NOMO-1 (cell line): ENCODE results near the gene CCDC74B.
"Not testable (repeated sequence)": the region's sequence is repeated elsewhere in the genome, so short reads cannot be mapped to it uniquely, and the experiment has no call there.

Experiments used
- DNase-seq, 2 experiments: peaks; one replicate each; lab custom pipeline; 2025; ENCODE audit not compliant: unreplicated experiment in 2 of 2; lab: John Stamatoyannopoulos, UW

Gene CCDC74B

GRCh38 chr2:130151145-130151512 is 6.2 kb upstream of the CCDC74B start:
- not testable (repeated sequence) for DNase-seq

DNA sequence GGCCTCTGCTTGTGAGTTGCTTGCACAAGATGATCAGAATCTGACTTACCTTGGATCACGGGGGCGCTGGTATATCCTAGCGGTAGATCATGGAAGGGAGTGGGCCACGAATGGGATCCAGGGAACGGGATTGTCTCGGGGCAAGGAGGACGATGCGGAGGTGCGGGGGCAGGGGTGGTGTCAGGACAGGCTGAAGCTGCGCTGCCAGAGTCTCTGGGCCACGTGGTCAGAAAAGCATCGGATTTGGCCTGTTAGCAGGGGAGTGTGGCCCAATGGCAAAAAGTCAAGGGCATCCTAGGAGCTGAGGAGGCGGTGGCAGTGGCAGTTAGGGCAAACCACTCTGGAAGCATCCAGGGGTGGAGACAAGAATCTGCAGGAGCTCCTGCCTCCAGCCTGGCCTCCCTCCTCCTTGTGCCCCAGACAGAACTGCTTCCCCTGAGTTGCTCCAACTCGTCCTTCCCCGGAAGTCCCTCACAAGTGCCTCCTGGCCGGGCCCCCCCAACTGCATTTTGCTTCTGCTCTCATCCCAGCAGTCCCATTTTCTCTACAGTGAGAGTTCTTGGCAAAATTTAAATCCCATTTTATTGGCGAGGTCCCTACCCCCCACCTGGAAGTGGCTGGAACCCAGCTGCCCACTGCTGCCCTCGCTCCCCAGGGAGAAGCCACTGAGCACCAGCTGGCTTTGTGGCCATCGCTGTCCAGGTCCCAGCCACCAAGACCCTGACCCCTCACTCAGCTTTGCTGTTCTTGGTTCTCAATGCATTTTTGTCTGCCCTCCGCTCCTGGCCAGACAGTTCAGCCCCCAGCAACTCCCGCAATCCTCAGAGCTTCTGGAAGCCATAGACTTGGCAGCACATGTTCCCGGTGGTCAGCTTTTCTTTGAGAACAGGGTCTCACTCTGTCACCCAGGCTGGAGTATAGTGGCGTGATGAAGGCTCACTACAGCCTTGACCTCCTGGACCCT is 5.6 kb upstream of the CCDC74B start:
- no peak for DNase-seq

- DNase-seq: not testable (repeated sequence)
These were observed 3.6 kb upstream of the CCDC74B start for GRCh38 chr2:130148515-130148914.

DNA sequence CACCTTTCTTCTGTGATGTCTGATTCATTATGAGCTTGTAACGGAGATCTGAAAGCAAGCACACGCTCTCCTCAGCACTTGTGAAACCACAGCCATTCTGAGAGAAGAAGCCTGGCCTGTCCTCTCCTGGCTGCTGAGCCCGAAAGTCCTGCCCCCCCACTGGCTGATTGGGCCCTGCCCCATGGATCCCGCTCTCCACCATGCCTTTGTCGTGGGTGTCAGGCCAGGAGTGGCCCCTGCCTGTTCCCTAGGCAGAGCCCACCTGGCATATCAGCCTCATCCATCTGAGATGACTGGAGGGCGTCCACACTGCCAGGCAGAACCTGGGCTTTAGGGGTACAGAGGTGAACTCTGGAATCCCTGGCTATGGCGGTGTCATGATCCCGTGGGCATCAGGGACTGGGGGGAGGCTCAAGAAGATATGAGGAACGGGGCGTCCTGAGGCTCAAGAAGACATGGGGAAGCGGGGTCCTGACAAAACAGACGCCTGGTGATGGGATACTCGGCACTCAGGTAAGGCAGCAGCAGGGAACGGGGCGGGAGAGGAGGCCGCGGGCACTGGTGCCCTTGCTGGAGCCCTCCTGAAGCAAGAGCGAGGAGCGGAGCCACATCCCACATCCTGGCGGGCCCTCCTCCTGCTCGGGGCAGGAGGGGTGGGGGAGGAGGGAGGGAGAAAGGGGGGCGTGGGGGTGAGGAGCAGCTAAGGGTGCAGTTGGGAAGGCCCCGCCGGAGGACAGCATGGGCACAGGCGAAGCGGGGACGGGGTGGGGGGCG is 1.5 kb downstream of the CCDC74B start:
- DNase-seq: not testable (repeated sequence)

DNA sequence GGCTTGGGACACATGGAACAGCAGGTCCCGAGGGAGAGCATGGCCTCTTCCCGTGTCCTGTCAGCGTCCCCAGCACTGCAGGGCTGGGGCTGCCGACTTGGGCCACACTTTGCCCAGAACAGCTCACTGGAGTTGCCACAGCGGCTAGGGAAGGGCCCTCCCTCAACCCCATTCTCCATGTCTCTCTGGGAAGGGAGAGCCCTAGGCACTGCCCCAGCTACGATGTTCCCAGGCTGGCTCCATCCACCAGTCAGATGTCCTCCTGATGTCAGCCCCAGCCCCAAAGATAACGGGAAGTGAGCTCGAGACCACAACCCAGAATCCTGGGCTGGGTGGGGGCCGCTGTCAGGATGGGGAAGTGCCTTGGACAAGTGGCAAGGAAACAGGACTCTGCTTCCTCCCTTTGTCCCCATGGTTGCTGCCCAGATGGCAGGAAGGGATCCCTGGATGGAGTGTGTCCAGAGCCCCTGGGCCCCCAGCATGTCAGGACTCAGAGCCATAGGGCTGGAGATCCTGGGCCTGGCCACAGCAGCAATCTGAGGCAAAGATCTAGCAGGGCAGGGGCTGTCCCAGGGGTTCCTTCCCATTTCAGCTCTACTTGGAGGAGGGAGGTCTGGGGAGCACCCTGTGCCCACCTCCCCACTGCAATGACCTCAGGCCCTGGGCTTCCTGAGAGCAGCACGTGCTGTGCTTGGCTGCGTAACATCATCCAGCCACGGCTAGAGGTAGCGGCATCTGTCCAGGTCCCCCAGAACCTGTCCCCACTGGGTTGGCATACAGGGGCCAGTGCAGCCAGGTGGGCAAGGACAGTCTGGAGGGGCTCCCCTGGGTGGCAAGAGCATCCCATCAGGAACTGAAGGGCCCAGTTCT is 2.3 kb downstream of the CCDC74B start:
- DNase-seq: not testable (repeated sequence)

DNA sequence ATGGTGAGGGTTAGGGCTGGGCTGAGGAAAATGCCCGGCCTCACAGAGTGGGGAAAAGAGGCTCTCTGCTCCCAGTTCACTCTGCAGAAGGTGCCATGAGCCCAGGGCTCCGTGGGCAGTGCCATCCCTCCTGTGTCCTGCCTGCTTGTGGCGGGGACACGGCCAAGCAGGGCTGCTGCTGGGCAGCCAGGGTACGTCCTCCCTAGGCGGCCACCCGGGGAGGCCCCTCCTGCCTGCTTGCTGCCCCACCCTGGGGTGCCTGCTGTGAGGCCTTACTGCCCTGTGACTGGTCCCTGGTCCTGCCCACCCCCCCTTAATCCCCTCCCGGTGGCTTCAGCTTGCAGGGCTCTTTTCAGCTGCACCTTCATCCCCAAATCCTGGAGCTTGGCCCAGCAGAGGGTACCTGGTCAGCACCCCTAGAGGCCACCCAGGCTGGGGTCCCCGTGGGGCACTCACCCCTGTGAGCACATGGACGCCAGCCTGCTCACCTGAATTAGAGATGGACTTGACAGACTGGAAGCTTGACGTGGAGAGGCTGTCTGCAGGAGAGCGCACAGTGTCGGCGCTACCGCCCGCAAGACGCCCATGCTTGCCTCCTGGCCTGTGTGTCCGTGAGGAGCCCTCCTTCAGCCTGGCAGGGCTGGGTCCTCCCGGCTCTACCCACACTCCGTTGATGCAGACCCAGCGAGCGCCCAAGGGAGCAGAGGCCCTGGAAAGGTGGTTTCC is 3.1 kb downstream of the CCDC74B start:
- not testable (repeated sequence) for DNase-seq

DNA sequence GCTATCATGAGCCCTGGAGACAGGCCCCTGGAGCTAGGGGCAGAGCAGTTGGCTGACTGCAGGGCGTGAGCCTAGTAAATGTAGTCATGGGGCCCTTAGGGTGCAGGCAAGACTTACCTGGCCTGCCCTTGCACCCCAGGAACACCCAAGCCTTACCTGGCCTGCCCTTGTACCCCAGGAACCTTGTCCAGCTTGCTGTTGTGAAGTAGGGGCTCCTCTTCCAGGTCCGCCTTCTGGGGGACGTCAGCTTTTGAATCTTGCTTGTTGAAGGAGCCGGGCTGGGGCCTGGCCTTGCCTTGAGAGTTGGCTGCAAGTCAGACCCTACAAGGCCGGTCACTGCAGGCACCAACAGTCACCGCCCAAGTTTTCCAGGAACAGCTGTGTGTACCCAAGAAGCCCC is 3.9 kb downstream of the CCDC74B start:
- not testable (repeated sequence) for DNase-seq

DNA sequence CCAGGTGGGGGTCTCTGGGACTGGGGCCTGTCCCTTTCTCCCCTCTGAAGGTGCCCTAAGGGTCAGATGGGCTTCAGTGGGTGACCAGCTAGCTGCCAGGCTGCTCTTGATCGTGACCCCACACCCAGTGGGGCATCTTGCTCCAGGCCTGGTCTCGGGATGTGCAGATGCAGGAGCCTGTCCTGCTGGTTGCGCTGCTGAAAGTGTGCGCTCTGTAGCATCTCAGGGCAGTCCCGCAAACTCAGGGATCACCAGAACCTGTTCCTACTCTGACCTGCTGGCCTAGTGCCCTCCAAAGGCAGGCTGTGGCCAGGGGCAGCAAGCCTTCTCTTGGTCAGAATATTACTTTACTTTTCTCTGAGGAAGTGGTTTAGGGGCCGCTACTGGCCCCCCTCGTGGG is 4.4 kb downstream of the CCDC74B start:
- not testable (repeated sequence) for DNase-seq

DNA sequence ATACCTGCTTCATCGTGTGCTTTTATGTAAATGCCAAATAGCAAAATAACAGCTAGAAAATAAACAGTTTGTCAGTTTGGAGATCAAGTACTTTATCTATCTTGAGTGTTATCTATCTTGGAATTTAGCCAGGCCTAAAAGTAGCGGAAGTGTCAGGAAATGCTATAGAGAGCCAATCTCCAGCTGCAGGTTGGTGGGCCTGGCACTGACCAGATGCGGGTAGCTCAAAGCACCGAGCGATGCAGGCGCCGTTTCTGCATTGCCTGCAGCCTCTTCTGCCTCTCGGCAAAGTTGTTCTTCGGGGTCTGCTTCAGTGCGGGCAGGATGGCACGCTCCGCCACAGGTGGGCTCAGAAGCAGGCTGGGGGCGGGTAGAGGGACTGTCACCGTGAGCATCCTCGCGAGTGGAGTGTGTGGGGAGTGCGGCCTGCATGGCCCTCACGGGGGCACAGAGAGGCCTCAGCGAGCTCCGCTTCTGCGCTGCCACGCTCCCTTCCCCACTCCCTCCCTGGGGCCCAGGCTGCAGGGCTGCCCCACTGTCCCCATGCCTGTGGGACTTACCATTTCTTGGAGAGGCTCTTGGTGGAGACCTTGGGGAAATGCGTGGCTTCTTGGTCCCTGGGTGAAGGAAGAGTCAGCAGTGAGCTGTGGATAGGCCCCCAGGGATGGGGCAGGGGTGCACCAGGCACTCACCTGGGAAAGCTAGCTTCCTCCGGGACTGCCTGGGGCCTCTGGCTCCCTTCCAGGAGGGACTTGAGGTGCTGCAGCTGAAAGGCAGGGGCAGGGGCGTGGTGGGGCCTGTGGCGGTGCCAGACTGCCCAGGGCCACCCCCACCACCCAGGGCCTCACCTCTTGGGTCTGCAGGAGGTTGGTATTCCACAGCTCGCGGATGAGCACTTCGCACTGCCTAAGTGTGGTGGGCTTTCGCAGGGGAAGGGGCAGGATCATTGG is 5.3 kb downstream of the CCDC74B start:
- not testable (repeated sequence) for DNase-seq

- DNase-seq: not testable (repeated sequence)
These were observed 6.1 kb downstream of the CCDC74B start for GRCh38 chr2:130138841-130139251.

GRCh38 chr2:130138326-130138725 is 6.6 kb downstream of the CCDC74B start:
- not testable (repeated sequence) for DNase-seq

DNA sequence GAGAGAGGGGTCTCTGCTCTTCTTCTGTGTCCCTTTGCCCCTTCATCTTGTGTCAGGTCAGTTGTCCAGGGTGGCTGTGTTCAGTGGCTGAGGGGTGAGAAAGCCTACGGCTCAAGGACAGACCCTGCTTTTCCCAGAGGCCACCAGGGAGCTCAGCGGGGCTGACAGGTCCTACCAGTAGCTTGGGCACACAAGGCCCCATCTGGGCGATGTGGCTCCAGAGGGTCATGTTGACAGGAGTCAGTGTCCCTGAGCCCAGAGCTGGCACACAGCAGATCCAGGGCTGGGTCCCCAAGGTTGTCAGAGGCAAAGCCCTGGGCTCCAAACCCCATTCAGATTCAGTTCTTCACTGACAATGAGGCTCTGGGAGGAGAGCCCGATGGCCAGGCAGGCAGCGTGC is 7.8 kb downstream of the CCDC74B start:
- not testable (repeated sequence) for DNase-seq

DNA sequence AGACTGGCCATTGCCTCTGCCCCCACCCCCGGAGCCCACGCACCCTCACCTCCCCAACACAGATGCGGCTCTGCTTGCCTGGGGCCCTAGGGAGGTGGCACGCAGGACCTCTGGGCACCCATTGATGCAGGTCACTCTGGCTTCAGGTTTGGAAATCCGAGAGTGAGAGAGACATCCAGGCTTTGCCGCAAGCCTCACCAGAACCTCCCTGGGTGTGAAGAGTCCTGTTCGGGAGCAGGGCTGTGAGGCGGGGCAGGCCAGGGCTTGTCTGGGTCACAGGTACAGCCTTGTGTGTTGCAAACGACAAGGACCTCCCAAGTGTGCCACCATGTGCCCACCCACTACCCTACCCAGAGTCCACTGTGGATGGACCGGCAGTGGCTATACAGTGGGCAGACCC is 8.4 kb downstream of the CCDC74B start:
- DNase-seq: not testable (repeated sequence)

- no peak for DNase-seq
These were observed 9.0 kb downstream of the CCDC74B start for GRCh38 chr2:130135692-130136541.

- not testable (repeated sequence) for DNase-seq
These were observed 15.6 kb downstream of the CCDC74B start, which contains the start of gene POTEF for GRCh38 chr2:130129120-130129829. TSS of gene POTEF (minus strand) at chr2:130129222. CDS start at chr2:130120515, 8,707 bp downstream.

GRCh38 chr2:130128464-130128863 is 16.4 kb downstream of the CCDC74B start:
- not testable (repeated sequence) for DNase-seq

DNA sequence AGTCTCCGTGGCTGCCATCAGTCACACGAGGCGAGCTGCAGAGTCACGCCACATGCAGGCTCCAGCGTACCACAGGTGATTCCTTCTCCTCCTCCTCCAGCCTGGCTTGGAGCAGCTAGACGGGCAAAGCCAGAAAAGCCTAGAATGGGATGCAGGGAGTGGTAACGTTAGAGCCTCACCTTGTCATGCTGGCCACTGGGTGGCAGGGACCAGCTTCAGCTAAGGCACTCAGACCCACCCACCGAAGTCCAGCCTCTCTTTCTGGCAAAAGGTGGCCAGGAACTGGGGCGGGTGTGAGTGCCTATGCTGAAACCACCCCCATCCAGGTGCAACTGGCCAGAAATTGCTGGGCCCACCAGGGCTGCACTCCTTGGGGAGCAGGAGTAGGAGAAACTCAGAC is 17.2 kb downstream of the CCDC74B start:
- DNase-seq: not testable (repeated sequence)
